ENCODE results near the gene CUL2.
"Not testable (repeated sequence)": the region's sequence is repeated elsewhere in the genome, so short reads cannot be mapped to it uniquely, and the experiment has no call there.

The CUL2 gene

GRCh38 chr10:34981844-34982243 is 108.3 kb downstream of the CUL2 start:
- Histone ChIP-seq H3K9ac (ENCODE audit: insufficient read length, low read depth) (no peak overlapping the region), H3K9me3 (ENCODE audit: insufficient read depth, low read length) (0 out of 2 replicates have a peak, but pooled peaks cover 4% of the 10 kb centered on the region), H3K36me3 (ENCODE audit: insufficient read depth, insufficient read length, low read length) (no peaks in the 10 kb centered on the region), H3K4me1 (ENCODE audit: insufficient read depth, insufficient read length) (no peaks in the 10 kb centered on the region), H3K27me3 (ENCODE audit: insufficient read depth, insufficient read length) (no peaks in the 10 kb centered on the region), H3K4me3 (ENCODE audit: insufficient read length, low read depth) (no peak overlapping the region)
- DNase-seq (ENCODE audit: low read depth, low spot score): no peak
- TF ChIP-seq SUZ12 (IDR thresholded peaks at IDR 0.05; ENCODE audit: extremely low read depth, insufficient read depth, insufficient read length) (no peak), ZNF274 (IDR thresholded peaks at IDR 0.05; ENCODE audit: low read depth, low read length) (no peak), YY1 (IDR thresholded peaks at IDR 0.05; ENCODE audit: insufficient read depth, insufficient read length) (no peak)

- no peak for DNase-seq (ENCODE audit: low read depth, low spot score)
- H3K27me3 ChIP-seq (ENCODE audit: insufficient read depth, insufficient read length): no peaks in the 10 kb centered on the region
- no peaks in the 10 kb centered on the region for H3K36me3 ChIP-seq (ENCODE audit: insufficient read depth, insufficient read length, low read length)
- peaks cover 11% of the 10 kb centered on the region; the same call in 1 of the 2 replicates for H3K9me3 ChIP-seq (ENCODE audit: insufficient read depth, low read length)
- no peak for TF ChIP-seq ZNF274 (IDR thresholded peaks at IDR 0.05; ENCODE audit: low read depth, low read length)
- TF ChIP-seq SUZ12 (IDR thresholded peaks at IDR 0.05; ENCODE audit: extremely low read depth, insufficient read depth, insufficient read length): no peak
- no peak for TF ChIP-seq YY1 (IDR thresholded peaks at IDR 0.05; ENCODE audit: insufficient read depth, insufficient read length)
- H3K9ac ChIP-seq (ENCODE audit: insufficient read length, low read depth): no peak overlapping the region
- no peak overlapping the region for H3K4me3 ChIP-seq (ENCODE audit: insufficient read length, low read depth)
- no peaks in the 10 kb centered on the region for H3K4me1 ChIP-seq (ENCODE audit: insufficient read depth, insufficient read length)
These were observed 110.2 kb downstream of the CUL2 start for GRCh38 chr10:34979938-34980337.

GRCh38 chr10:34978080-34978479 is 112.1 kb downstream of the CUL2 start:
- no peak overlapping the region for H3K4me3 ChIP-seq (ENCODE audit: insufficient read length, low read depth)
- TF ChIP-seq ZNF274 (IDR thresholded peaks at IDR 0.05; ENCODE audit: low read depth, low read length): no peak
- TF ChIP-seq SUZ12 (IDR thresholded peaks at IDR 0.05; ENCODE audit: extremely low read depth, insufficient read depth, insufficient read length): no peak
- TF ChIP-seq YY1 (IDR thresholded peaks at IDR 0.05; ENCODE audit: insufficient read depth, insufficient read length): no peak
- no peaks in the 10 kb centered on the region for H3K27me3 ChIP-seq (ENCODE audit: insufficient read depth, insufficient read length)
- no peaks in the 10 kb centered on the region for H3K4me1 ChIP-seq (ENCODE audit: insufficient read depth, insufficient read length)
- no peaks in the 10 kb centered on the region for H3K36me3 ChIP-seq (ENCODE audit: insufficient read depth, insufficient read length, low read length)
- H3K9ac ChIP-seq (ENCODE audit: insufficient read length, low read depth): no peak overlapping the region
- no peak for DNase-seq (ENCODE audit: low read depth, low spot score)
- H3K9me3 ChIP-seq (ENCODE audit: insufficient read depth, low read length): peaks cover 14% of the 10 kb centered on the region; the same call in 1 of the 2 replicates

- not testable (repeated sequence) for H3K4me3 ChIP-seq (ENCODE audit: insufficient read length, low read depth); H3K36me3 ChIP-seq (ENCODE audit: insufficient read depth, insufficient read length, low read length); H3K9ac ChIP-seq (ENCODE audit: insufficient read length, low read depth); H3K27me3 ChIP-seq (ENCODE audit: insufficient read depth, insufficient read length); DNase-seq (ENCODE audit: low read depth, low spot score); H3K4me1 ChIP-seq (ENCODE audit: insufficient read depth, insufficient read length)
- H3K9me3 ChIP-seq (ENCODE audit: insufficient read depth, low read length): peaks cover 14% of the 10 kb centered on the region; the same call in 1 of the 2 replicates
These were observed 113.7 kb downstream of the CUL2 start for GRCh38 chr10:34976380-34976910.

GRCh38 chr10:34974364-34975065 is 115.6 kb downstream of the CUL2 start:
- not testable (repeated sequence) for H3K9ac ChIP-seq (ENCODE audit: insufficient read length, low read depth); H3K27me3 ChIP-seq (ENCODE audit: insufficient read depth, insufficient read length); H3K36me3 ChIP-seq (ENCODE audit: insufficient read depth, insufficient read length, low read length); DNase-seq (ENCODE audit: low read depth, low spot score); H3K4me1 ChIP-seq (ENCODE audit: insufficient read depth, insufficient read length); H3K4me3 ChIP-seq (ENCODE audit: insufficient read length, low read depth)
- H3K9me3 ChIP-seq (ENCODE audit: insufficient read depth, low read length): peaks cover 14% of the 10 kb centered on the region; the same call in 1 of the 2 replicates

DNA sequence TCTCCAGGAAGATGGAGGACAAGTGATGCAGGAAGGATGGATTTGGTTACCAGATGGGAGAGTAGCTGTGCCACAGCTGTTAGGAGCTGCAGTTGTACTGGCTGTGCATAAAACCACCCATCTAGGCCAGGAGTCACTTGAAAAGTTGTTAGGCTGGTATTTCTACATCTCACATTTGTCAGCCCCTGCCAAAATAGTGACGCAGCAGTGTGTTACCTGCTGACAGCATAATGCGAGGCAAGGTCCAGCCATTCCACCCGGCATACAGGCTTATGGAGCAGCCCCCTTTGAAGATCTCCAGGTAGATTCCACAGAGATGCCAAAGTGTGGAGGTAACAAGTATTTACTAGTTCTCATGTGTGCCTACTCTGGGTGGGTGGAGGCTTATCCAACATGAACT is 116.4 kb downstream of the CUL2 start:
- H3K9me3 ChIP-seq (ENCODE audit: insufficient read depth, low read length): peaks cover 14% of the 10 kb centered on the region; the same call in 1 of the 2 replicates
- not testable (repeated sequence) for H3K4me1 ChIP-seq (ENCODE audit: insufficient read depth, insufficient read length); H3K27me3 ChIP-seq (ENCODE audit: insufficient read depth, insufficient read length); DNase-seq (ENCODE audit: low read depth, low spot score); H3K4me3 ChIP-seq (ENCODE audit: insufficient read length, low read depth); H3K9ac ChIP-seq (ENCODE audit: insufficient read length, low read depth); H3K36me3 ChIP-seq (ENCODE audit: insufficient read depth, insufficient read length, low read length)

- not testable (repeated sequence) for H3K4me3 ChIP-seq (ENCODE audit: insufficient read length, low read depth); H3K9ac ChIP-seq (ENCODE audit: insufficient read length, low read depth); DNase-seq (ENCODE audit: low read depth, low spot score)
These were observed 117.0 kb downstream of the CUL2 start for GRCh38 chr10:34973121-34973520.

GRCh38 chr10:34972591-34972990 is 117.5 kb downstream of the CUL2 start:
- H3K36me3 ChIP-seq (ENCODE audit: insufficient read depth, insufficient read length, low read length); H3K4me1 ChIP-seq (ENCODE audit: insufficient read depth, insufficient read length); DNase-seq (ENCODE audit: low read depth, low spot score); H3K9ac ChIP-seq (ENCODE audit: insufficient read length, low read depth); H3K4me3 ChIP-seq (ENCODE audit: insufficient read length, low read depth); H3K27me3 ChIP-seq (ENCODE audit: insufficient read depth, insufficient read length): not testable (repeated sequence)
- peaks cover 14% of the 10 kb centered on the region; the same call in 1 of the 2 replicates for H3K9me3 ChIP-seq (ENCODE audit: insufficient read depth, low read length)

More at GRCh38 chr10:34973121-34973520, 117.0 kb downstream of the CUL2 start:
- H3K36me3 ChIP-seq (ENCODE audit: insufficient read depth, insufficient read length, low read length); H3K27me3 ChIP-seq (ENCODE audit: insufficient read depth, insufficient read length); H3K4me1 ChIP-seq (ENCODE audit: insufficient read depth, insufficient read length): not testable (repeated sequence)
- H3K9me3 ChIP-seq (ENCODE audit: insufficient read depth, low read length): peaks cover 14% of the 10 kb centered on the region; the same call in 1 of the 2 replicates

DNA sequence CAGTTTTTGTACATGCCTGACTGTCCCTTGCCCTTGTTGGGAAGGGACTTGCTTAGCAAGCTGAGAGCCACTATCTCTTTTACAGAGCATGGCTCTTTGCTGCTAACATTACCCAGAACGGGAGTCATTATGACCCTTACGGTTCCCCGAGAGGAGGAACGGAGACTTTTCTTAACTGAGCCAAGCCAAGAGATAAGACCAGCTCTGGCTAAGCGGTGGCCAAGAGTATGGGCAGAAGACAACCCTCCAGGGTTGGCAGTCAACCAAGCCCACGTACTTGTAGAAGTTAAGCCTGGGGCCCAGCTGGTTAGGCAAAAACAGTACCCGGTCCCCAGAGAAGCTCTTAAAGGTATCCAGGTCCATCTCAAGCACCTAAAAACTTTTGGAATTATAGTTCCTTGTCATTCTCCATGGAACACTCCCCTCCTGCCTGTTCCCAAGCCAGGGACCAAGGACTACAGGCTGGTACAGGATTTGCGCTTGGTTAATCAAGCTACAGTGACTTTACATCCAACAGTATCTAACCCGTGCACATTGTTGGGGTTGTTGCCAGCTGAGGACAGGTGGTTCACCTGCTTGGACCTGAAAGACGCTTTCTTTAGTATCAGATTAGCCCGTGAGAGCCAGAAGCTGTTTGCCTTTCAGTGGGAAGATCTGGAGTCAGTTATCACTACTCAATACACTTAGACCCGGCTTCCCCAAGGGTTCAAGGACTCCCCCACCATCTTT is 118.4 kb downstream of the CUL2 start:
- H3K4me1 ChIP-seq (ENCODE audit: insufficient read depth, insufficient read length); DNase-seq (ENCODE audit: low read depth, low spot score); H3K36me3 ChIP-seq (ENCODE audit: insufficient read depth, insufficient read length, low read length); H3K9ac ChIP-seq (ENCODE audit: insufficient read length, low read depth); H3K27me3 ChIP-seq (ENCODE audit: insufficient read depth, insufficient read length); H3K4me3 ChIP-seq (ENCODE audit: insufficient read length, low read depth): not testable (repeated sequence)
- H3K9me3 ChIP-seq (ENCODE audit: insufficient read depth, low read length): peaks cover 14% of the 10 kb centered on the region; the same call in 1 of the 2 replicates
